Measurements from ENCODE around the gene YIF1B. TPM values are rescaled to one million over a fixed set of nuclear protein-coding genes. Genes with fewer than 3 reads are reported as not detected.
A peak's percentile ranks its signal among the peaks of the same experiment; 100 is the strongest.

Gene YIF1B
- total and polyA plus RNA-seq, 4 donors: 22.0 to 107 (median 53.7) TPM

- Histone ChIP-seq H3K9me3 (ENCODE audit: control insufficient read depth in 4 of 4, insufficient read depth in 3 of 4, low read length in 3 of 4) (no peaks in the 10 kb centered on the region), H3K36me3 (ENCODE audit: control insufficient read depth in 4 of 4, insufficient read depth in 4 of 4, low read length in 4 of 4) (peaks cover 0 to 7% (median 0%) of the 10 kb centered on the region in 4 donors), H3K27me3 (ENCODE audit: control insufficient read depth in 3 of 3, insufficient read depth in 3 of 3, low read length in 2 of 3) (no peaks in the 10 kb centered on the region), H3K27ac (ENCODE audit: low read depth in 1 of 2, low read length in 1 of 2) (peak overlapping the region in 1 of 2 donors; percentile 65), H3K4me3 (no peak overlapping the region), H3K9ac (ENCODE audit: insufficient read depth in 1 of 2, low read length in 2 of 2) (no peak overlapping the region), H3K4me1 (ENCODE audit: control insufficient read depth in 5 of 5, insufficient read depth in 5 of 5, low read length in 5 of 5) (peaks cover 6 to 26% (median 23%) of the 10 kb centered on the region in 5 donors)
- ATAC-seq (ENCODE audit: insufficient read depth, low FRiP score) (no peak), DNase-seq (no peak)
- WGBS, 2 donors: 69 to 82% methylated on average over 7 of the region's 7 CpGs
- no peak for TF ChIP-seq CTCF (IDR thresholded peaks at IDR 0.05; ENCODE audit: control extremely low read depth, extremely low read depth)
Observed at GRCh38 chr19:38281811-38282566, 33.8 kb downstream of the YIF1B start.

- Histone ChIP-seq H3K27ac (ENCODE audit: low read depth in 1 of 2, low read length in 1 of 2) (peak overlapping the region in 1 of 2 donors; percentile 20), H3K4me1 (ENCODE audit: control insufficient read depth in 5 of 5, insufficient read depth in 5 of 5, low read length in 5 of 5) (peaks cover 6 to 31% (median 22%) of the 10 kb centered on the region in 5 donors), H3K9ac (ENCODE audit: insufficient read depth in 1 of 2, low read length in 2 of 2) (peak overlapping the region in 1 of 2 donors; percentile 14), H3K27me3 (ENCODE audit: control insufficient read depth in 3 of 3, insufficient read depth in 3 of 3, low read length in 2 of 3) (no peaks in the 10 kb centered on the region), H3K9me3 (ENCODE audit: control insufficient read depth in 4 of 4, insufficient read depth in 3 of 4, low read length in 3 of 4) (no peaks in the 10 kb centered on the region), H3K4me3 (no peak overlapping the region), H3K36me3 (ENCODE audit: control insufficient read depth in 4 of 4, insufficient read depth in 4 of 4, low read length in 4 of 4) (peaks cover 0 to 2% (median 0%) of the 10 kb centered on the region in 4 donors)
- ATAC-seq (ENCODE audit: insufficient read depth, low FRiP score): no peak
- peak in 1 of 3 donors; percentile 46 for DNase-seq
- 73 to 87% methylated on average over 17 of the region's 17 CpGs for WGBS, 2 donors
- no peak for TF ChIP-seq CTCF (IDR thresholded peaks at IDR 0.05; ENCODE audit: control extremely low read depth, extremely low read depth)
Observed at GRCh38 chr19:38280030-38280921, 35.5 kb downstream of the YIF1B start.

- H3K9ac ChIP-seq (ENCODE audit: insufficient read depth in 1 of 2, low read length in 2 of 2): peak overlapping the region in 1 of 2 donors; percentile 43
Observed at GRCh38 chr19:38278751-38279150, 37.0 kb downstream of the YIF1B start.

More at GRCh38 chr19:38278751-38279150, 37.0 kb downstream of the YIF1B start:
- Histone ChIP-seq H3K9me3 (ENCODE audit: control insufficient read depth in 4 of 4, insufficient read depth in 3 of 4, low read length in 3 of 4) (no peaks in the 10 kb centered on the region), H3K27ac (ENCODE audit: low read depth in 1 of 2, low read length in 1 of 2) (peak overlapping the region; percentile 81 to 86), H3K4me3 (no peak overlapping the region), H3K36me3 (ENCODE audit: control insufficient read depth in 4 of 4, insufficient read depth in 4 of 4, low read length in 4 of 4) (no peaks in the 10 kb centered on the region), H3K4me1 (ENCODE audit: control insufficient read depth in 5 of 5, insufficient read depth in 5 of 5, low read length in 5 of 5) (peaks cover 6 to 36% (median 26%) of the 10 kb centered on the region in 5 donors), H3K27me3 (ENCODE audit: control insufficient read depth in 3 of 3, insufficient read depth in 3 of 3, low read length in 2 of 3) (no peaks in the 10 kb centered on the region)
- no peak for ATAC-seq (ENCODE audit: insufficient read depth, low FRiP score)
- DNase-seq: no peak
- no peak for TF ChIP-seq CTCF (IDR thresholded peaks at IDR 0.05; ENCODE audit: control extremely low read depth, extremely low read depth)
- WGBS, 2 donors: 50 to 65% methylated on average over 2 of the region's 2 CpGs

All from lung (tissue), 12 donors.